IPS-15b (cell line): ENCODE data around the gene CASP1.

ENCODE experiments used
- H3K27me3 ChIP-seq: one replicate; pipeline ENCODE4 v1.6.1; 2013; ENCODE audit warnings: low read length; ENCODE audit not compliant: control insufficient read depth, insufficient read depth
- H3K36me3 ChIP-seq: one replicate; pipeline ENCODE4 v1.6.1; 2013; ENCODE audit warnings: low read length; ENCODE audit not compliant: control insufficient read depth, insufficient read depth
- H3K4me1 ChIP-seq: one replicate; pipeline ENCODE4 v1.6.1; 2013; ENCODE audit warnings: mild to moderate bottlenecking, low read length; ENCODE audit not compliant: control insufficient read depth, insufficient read depth
- H3K4me3 ChIP-seq: one replicate; pipeline ENCODE4 v1.5.1; 2013; ENCODE audit warnings: low read depth, low read length
- H3K9ac ChIP-seq: one replicate; pipeline ENCODE4 v1.6.1; 2013; ENCODE audit warnings: low read depth, mild to moderate bottlenecking, low read length
- H3K9me3 ChIP-seq: one replicate; pipeline ENCODE4 v1.6.1; 2013; ENCODE audit warnings: mild to moderate bottlenecking, low read length; ENCODE audit not compliant: control insufficient read depth, insufficient read depth

Gene CASP1

DNA sequence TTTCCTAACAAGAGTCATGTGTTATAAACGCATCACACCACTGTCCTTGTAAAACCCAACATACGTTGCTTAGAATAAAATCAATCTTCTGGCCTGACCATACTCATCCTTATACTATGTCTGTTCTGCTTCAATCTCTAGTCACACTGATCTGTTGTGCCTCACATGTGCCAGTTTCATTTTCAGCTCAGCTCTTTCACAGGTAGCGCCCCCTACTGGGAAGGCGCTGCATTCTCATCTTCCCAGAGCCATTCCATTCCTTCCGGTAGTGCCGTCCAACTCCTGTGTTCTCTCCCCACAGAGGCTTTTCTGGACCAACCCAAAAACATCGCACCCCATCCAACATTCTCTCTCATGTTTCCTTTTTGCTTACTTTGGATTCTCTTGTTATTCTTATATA is 34.1 kb downstream of the CASP1 start:
- Histone ChIP-seq H3K27me3 (no peaks in the 10 kb centered on the region), H3K4me3 (no peak overlapping the region), H3K9me3 (no peaks in the 10 kb centered on the region), H3K4me1 (no peaks in the 10 kb centered on the region), H3K9ac (no peak overlapping the region), H3K36me3 (no peaks in the 10 kb centered on the region)

GRCh38 chr11:105000167-105000566 is 34.8 kb downstream of the CASP1 start:
- H3K4me1 ChIP-seq: no peaks in the 10 kb centered on the region
- H3K4me3 ChIP-seq: no peak overlapping the region
- H3K9ac ChIP-seq: no peak overlapping the region
- no peaks in the 10 kb centered on the region for H3K36me3 ChIP-seq
- H3K27me3 ChIP-seq: no peaks in the 10 kb centered on the region
- no peaks in the 10 kb centered on the region for H3K9me3 ChIP-seq

- no peaks in the 10 kb centered on the region for H3K4me1 ChIP-seq
- no peaks in the 10 kb centered on the region for H3K9me3 ChIP-seq
- H3K9ac ChIP-seq: no peak overlapping the region
- H3K36me3 ChIP-seq: no peaks in the 10 kb centered on the region
- no peak overlapping the region for H3K4me3 ChIP-seq
- no peaks in the 10 kb centered on the region for H3K27me3 ChIP-seq
Measured at GRCh38 chr11:104999721-105000120, 35.2 kb downstream of the CASP1 start.

DNA sequence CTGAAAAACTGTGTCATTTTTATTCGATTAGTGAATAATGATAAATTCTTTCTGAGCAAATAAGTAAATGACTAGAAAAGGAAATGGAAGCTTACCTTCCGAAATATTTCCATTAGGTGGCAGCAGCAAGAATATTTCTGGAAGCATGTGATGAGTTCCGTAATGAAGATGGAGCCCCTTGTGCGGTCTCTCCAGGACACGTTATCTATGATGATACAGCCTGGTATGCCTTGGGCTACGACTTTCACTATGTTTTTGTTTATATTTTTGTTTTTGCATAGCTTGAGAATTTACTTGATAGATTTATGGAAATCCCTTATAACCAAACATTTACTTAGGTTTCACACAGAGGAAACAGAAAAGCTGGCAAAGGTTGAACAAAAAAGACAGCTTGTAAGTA is 37.7 kb downstream of the CASP1 start:
- no peak overlapping the region for H3K4me3 ChIP-seq
- no peaks in the 10 kb centered on the region for H3K36me3 ChIP-seq
- H3K4me1 ChIP-seq: no peaks in the 10 kb centered on the region
- H3K9me3 ChIP-seq: no peaks in the 10 kb centered on the region
- H3K27me3 ChIP-seq: no peaks in the 10 kb centered on the region
- no peak overlapping the region for H3K9ac ChIP-seq

GRCh38 chr11:104995001-104995408 is 39.9 kb downstream of the CASP1 start:
- no peaks in the 10 kb centered on the region for H3K36me3 ChIP-seq
- H3K4me3 ChIP-seq: no peak overlapping the region
- H3K27me3 ChIP-seq: no peaks in the 10 kb centered on the region
- no peaks in the 10 kb centered on the region for H3K9me3 ChIP-seq
- H3K4me1 ChIP-seq: no peaks in the 10 kb centered on the region
- no peak overlapping the region for H3K9ac ChIP-seq

DNA sequence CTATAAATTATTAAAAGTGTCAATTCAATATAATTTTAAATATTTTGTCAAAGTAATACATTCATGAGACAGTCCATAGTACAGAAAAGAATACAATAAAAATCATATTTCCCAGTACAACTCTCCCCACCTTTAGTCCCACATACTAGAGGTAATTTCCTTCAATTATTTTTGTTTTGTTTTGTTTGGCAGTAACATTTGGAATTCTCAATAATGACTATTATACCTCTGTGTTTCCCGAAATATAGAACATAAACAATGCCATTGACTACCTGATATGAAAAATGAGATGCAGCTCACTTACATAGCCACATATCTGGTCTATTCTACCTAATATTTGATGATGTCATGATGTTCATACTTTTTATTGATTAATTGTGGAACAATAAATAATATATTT is 42.2 kb downstream of the CASP1 start:
- Histone ChIP-seq H3K9ac (no peak overlapping the region), H3K4me3 (no peak overlapping the region), H3K9me3 (no peaks in the 10 kb centered on the region), H3K4me1 (no peaks in the 10 kb centered on the region), H3K27me3 (no peaks in the 10 kb centered on the region), H3K36me3 (no peaks in the 10 kb centered on the region)

- Histone ChIP-seq H3K4me1 (no peaks in the 10 kb centered on the region), H3K27me3 (no peaks in the 10 kb centered on the region), H3K36me3 (no peaks in the 10 kb centered on the region), H3K9me3 (no peaks in the 10 kb centered on the region), H3K9ac (no peak overlapping the region), H3K4me3 (no peak overlapping the region)
Measured at GRCh38 chr11:104991994-104992393, 43.0 kb downstream of the CASP1 start.

DNA sequence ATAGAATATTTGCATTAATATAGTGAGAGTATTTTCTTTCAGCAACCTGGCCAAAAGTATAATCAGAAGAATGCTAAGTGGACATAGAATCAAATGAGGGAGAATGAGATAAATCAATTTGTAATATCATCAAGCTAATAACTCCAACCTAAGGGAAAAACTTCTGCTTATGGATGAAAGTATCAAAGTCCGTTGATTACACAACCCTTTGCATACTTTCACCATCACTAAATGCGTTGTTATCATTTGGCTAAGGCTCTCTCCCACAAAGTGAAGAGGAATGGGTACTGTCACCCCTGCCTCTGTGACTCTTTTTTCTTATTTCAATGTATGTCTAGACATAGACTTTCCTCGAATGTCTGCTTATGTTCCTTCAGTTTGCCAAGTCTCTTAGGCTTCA is 50.1 kb downstream of the CASP1 start:
- H3K27me3 ChIP-seq: no peaks in the 10 kb centered on the region
- no peak overlapping the region for H3K4me3 ChIP-seq
- no peaks in the 10 kb centered on the region for H3K9me3 ChIP-seq
- no peak overlapping the region for H3K9ac ChIP-seq
- H3K36me3 ChIP-seq: no peaks in the 10 kb centered on the region
- no peaks in the 10 kb centered on the region for H3K4me1 ChIP-seq

GRCh38 chr11:104979839-104980238 is 55.1 kb downstream of the CASP1 start:
- no peaks in the 10 kb centered on the region for H3K27me3 ChIP-seq
- H3K4me1 ChIP-seq: no peaks in the 10 kb centered on the region
- H3K4me3 ChIP-seq: no peak overlapping the region
- no peak overlapping the region for H3K9ac ChIP-seq
- H3K36me3 ChIP-seq: no peaks in the 10 kb centered on the region
- no peaks in the 10 kb centered on the region for H3K9me3 ChIP-seq
